Adrenal gland (tissue), 12 donors: ENCODE data around the gene ANKLE1. TPM values are rescaled to one million over a fixed set of nuclear protein-coding genes. Genes with fewer than 3 reads are reported as not detected.

ENCODE experiments used
- DNase-seq, 7 donors: peaks; one replicate each; pipeline ENCODE4 v3.0.0-alpha.2; 2019 to 2020
- H3K27ac ChIP-seq, 5 donors: fragments of 200-600 bp; sonication (generic) in 4 of 5; 1 replicate in 3 of 5; 2 replicates in 2 of 5; pipeline versions ENCODE4 v1.5.1 to v1.8.0; 2016 to 2020; ENCODE audit warnings: mild to moderate bottlenecking in 1 of 5
- H3K27me3 ChIP-seq: fragments of 200-600 bp; 2 replicates; pipeline ENCODE4 v1.8.0; 2021
- H3K36me3 ChIP-seq, 2 donors: fragments of 200-600 bp; replicated peaks in 1 of 2; 1 replicate in 1 of 2; 2 replicates in 1 of 2; pipeline versions ENCODE4 v1.5.1 to v1.8.0; 2018 to 2022
- H3K4me1 ChIP-seq, 2 donors: fragments of 200-600 bp; replicated peaks in 1 of 2; 1 replicate in 1 of 2; 2 replicates in 1 of 2; pipeline versions ENCODE4 v1.5.1 to v1.8.0; 2018 to 2021
- H3K4me3 ChIP-seq, 4 donors: fragments of 200-600 bp; sonication (generic) in 3 of 4; one replicate each; pipeline ENCODE4 v1.5.1; 2016 to 2018
- H3K9me3 ChIP-seq, 3 donors: fragments of 200-600 bp; sonication (generic) in 1 of 3; replicated peaks in 1 of 3; 1 replicate in 2 of 3; 2 replicates in 1 of 3; pipeline versions ENCODE4 v1.5.1 to v1.8.0; 2016 to 2021
- CTCF ChIP-seq, 6 experiments: fragments of 450-650 bp in 4 of 6; fragments of 200-600 bp in 2 of 6; sonication (generic) in 1 of 6; IDR thresholded peaks; 1 replicate in 5 of 6; 2 replicates in 1 of 6; pipeline versions ENCODE4 v1.5.1 to v1.8.0; 2016 to 2021; ENCODE audit warnings: antibody characterized with exemption in 6 of 6, mild to moderate bottlenecking in 2 of 6, moderate library complexity in 1 of 6
- POLR2A ChIP-seq, 2 donors: fragments of 450-650 bp; IDR thresholded peaks; one replicate each; pipeline ENCODE4 v1.6.1; 2017; ENCODE audit warnings: antibody characterized with exemption in 2 of 2, mild to moderate bottlenecking in 2 of 2, moderate library complexity in 1 of 2
- WGBS, 4 donors: extraction: QIAGEN DNeasy Blood & Tissue Kit in 2 of 4; methylation state at CpG; one replicate each; pipeline versions ENCODE4 v1.1.5 to v1.1.7; 2013 to 2017; 5-methylcytosine and 5-hydroxymethylcytosine counted together
- intact Hi-C, 2 donors: fragments of 100-400 bp; cut with DNase I; formaldehyde crosslinking; loops; one replicate each; pipeline versions ENCODE4 v1.14.1 to v1.15.0; 2022 to 2023
- polyA plus RNA-seq, 3 donors: library from polyadenylated mRNA; stranded (reverse); fragments of 200-250 nt in 2 of 3; fragments of 350-450 nt in 1 of 3; fragmentation: Illumina TruSeq in 1 of 3; extraction: RNeasy Lipid Tissue Mini Kit (QIAGEN cat#74804) in 1 of 3; gene quantifications; one replicate each; pipeline ENCODE4 v1.2.3, GENCODE V29; 2013 to 2014
- total RNA-seq, 9 donors: library from RNA; depleted of rRNA in 4 of 9; stranded (reverse); fragments of >200 nt in 4 of 9; fragments of 120-200 nt in 1 of 9; fragmentation: NEBNext Ultra II Directional in 1 of 9; extraction: Animal tissue kit (Norgen Biotek cat#: 25700) in 1 of 9; gene quantifications; one replicate each; pipeline versions ENCODE4 v1.1.0 to v1.2.4, GENCODE V29; 2013 to 2023
- donor health status: healthy with polysubstance abuse.
- donor health status: Bipolar disorder and iron deficiency.
- donor health status: DM: yes; HTN: yes; CAD: no.
- donor health status: DM: no; HTN: no; CAD: no.
- donor health status: DM: no; HTN: no; CAD: no.
- donor health status: DM: yes; HTN: yes; CAD: no.

The ANKLE1 gene
- total and polyA plus RNA-seq, 12 donors: 0.11 to 1.8 (median 0.38) TPM

GRCh38 chr19:17244618-17245534, 36.8 kb upstream of the ANKLE1 start:
- 0 to 3% (median 1%) methylated on average over 5 to 99 of the region's 100 CpGs for WGBS, 4 donors
- H3K4me1 ChIP-seq: peaks cover 0 to 22% of the 10 kb centered on the region in 2 donors
- intact Hi-C loops: no loop called here

GRCh38 chr19:17245535-17245984, 36.1 kb upstream of the ANKLE1 start, which contains the start of gene NR2F6:
NR2F6 (minus strand) TSS chr19:17245919; CDS start chr19:17245220, 699 bp downstream.
- intact Hi-C loops: no loop called here
- WGBS, 4 donors: 0 to 1% methylated on average over 38 to 68 of the region's 72 CpGs; no CpG with 5 or more reads in 2 of the 4 donors
- no peak for DNase-seq

More at GRCh38 chr19:17244618-17245534, 36.8 kb upstream of the ANKLE1 start:
- peak in 1 of 7 donors; percentile 33 for DNase-seq
- Histone ChIP-seq H3K36me3 (peaks cover 0 to 5% of the 10 kb centered on the region in 2 donors), H3K4me3 (peak overlapping the region in 3 of 4 donors; percentile 45 to 99 (median 76)), H3K27ac (peak overlapping the region; percentile 18 to 86 (median 70)), H3K9me3 (no peaks in the 10 kb centered on the region), H3K27me3 (no peaks in the 10 kb centered on the region)
- TF ChIP-seq CTCF (IDR thresholded peaks at IDR 0.05) (no peak), POLR2A (IDR thresholded peaks at IDR 0.05) (no peak)

GRCh38 chr19:17246681-17247425, 34.8 kb upstream of the ANKLE1 start:
- no peaks in the 10 kb centered on the region for H3K36me3 ChIP-seq
- H3K9me3 ChIP-seq: no peaks in the 10 kb centered on the region
- H3K4me1 ChIP-seq: peaks cover 0 to 22% of the 10 kb centered on the region in 2 donors
- intact Hi-C loops: no loop called here
- H3K27ac ChIP-seq: peak overlapping the region in 4 of 5 donors; percentile 49 to 86 (median 64)
- DNase-seq: peak in 4 of 7 donors; percentile 32 to 58 (median 45)
- no peak for TF ChIP-seq POLR2A (IDR thresholded peaks at IDR 0.05)
- no peak for TF ChIP-seq CTCF (IDR thresholded peaks at IDR 0.05)
- H3K4me3 ChIP-seq: peak overlapping the region in 2 of 4 donors; percentile 19 to 99
- WGBS, 4 donors: 14 to 33% (median 25%) methylated on average over 16 to 21 of the region's 21 CpGs
- no peaks in the 10 kb centered on the region for H3K27me3 ChIP-seq

More at GRCh38 chr19:17245535-17245984, 36.1 kb upstream of the ANKLE1 start, which contains the start of gene NR2F6:
- Histone ChIP-seq H3K27ac (peak within 1 kb of the TSS in 4 of 5 donors; percentile 62 to 86 (median 76)), H3K27me3 (no peaks in the 10 kb centered on the region), H3K4me1 (peaks cover 0 to 22% of the 10 kb centered on the region in 2 donors), H3K36me3 (no peaks in the 10 kb centered on the region), H3K4me3 (peak within 1 kb of the TSS in 3 of 4 donors; percentile 45 to 99 (median 76)), H3K9me3 (no peaks in the 10 kb centered on the region)
- TF ChIP-seq POLR2A (IDR thresholded peaks at IDR 0.05) (peak; percentile 23 to 49), CTCF (IDR thresholded peaks at IDR 0.05) (no peak)
